HepG2 (cell line): ENCODE data around the gene CRISPLD2. TPM values are rescaled to one million over a fixed set of nuclear protein-coding genes. Genes with fewer than 3 reads are reported as not detected.
A peak's percentile ranks its signal among the peaks of the same experiment; 100 is the strongest.

ENCODE experiments used
- ATAC-seq: fragments of 200-7000 bp; cut with Tn5 transposase; 3 replicates; pipeline ENCODE4 v1.9.1; 2020; ENCODE audit warnings: mild to moderate bottlenecking, moderate library complexity
- BruUV-seq: library from RNA; stranded (reverse); fragments of 400-500 nt; replicated peaks from 2 replicates; lab custom pipeline; 2021; lab: Mats Ljungman, UMichigan
- CTCF ChIA-PET: fragments of 300-600 bp; formaldehyde crosslinking; extraction: SDS; loops from one replicate; lab custom pipeline; 2021; ENCODE audit warnings: low total read pairs, inconsistent platforms, low intra/inter-chr PET ratio; lab: Yijun Ruan, JAX
- POLR2A ChIA-PET: fragments of 350-600 bp; sonication (Branson Sonifier 250); formaldehyde crosslinking; loops from one replicate; lab custom pipeline; 2020; ENCODE audit warnings: antibody characterized with exemption, inconsistent platforms; lab: Yijun Ruan, JAX
- DNase-seq: peaks from one replicate; pipeline ENCODE4 v3.0.0-alpha.2; 2015; ENCODE audit warnings: low spot score
- FAIRE-seq: peaks from 3 replicates; lab custom pipeline; 2011; peaks lifted over from hg19 to GRCh38; lab: Jason Lieb, UNC
- H2AFZ ChIP-seq: one replicate; pipeline ENCODE4 v1.6.1; 2011; ENCODE audit warnings: low read length, inconsistent platforms
- H3K27ac ChIP-seq: fragments of 300-600 bp; 3 replicates; pipeline ENCODE4 v1.8.0; 2011; ENCODE audit warnings: mixed run types, mild to moderate bottlenecking, mixed read lengths, low read length, inconsistent platforms; ENCODE audit not compliant: insufficient read depth; ENCODE audit errors: extremely low read length
- H3K27me3 ChIP-seq, 2 experiments: fragments of 200-600 bp in 1 of 2; 2 replicates in 1 of 2; 3 replicates in 1 of 2; pipeline versions ENCODE4 v1.6.0 to v1.8.0; 2011; ENCODE audit warnings: low read length in 2 of 2, mild to moderate bottlenecking in 2 of 2, moderate library complexity in 2 of 2, inconsistent platforms in 1 of 2; ENCODE audit not compliant: insufficient read depth in 2 of 2, control insufficient read depth in 1 of 2
- H3K36me3 ChIP-seq, 2 experiments: fragments of 200-600 bp in 1 of 2; replicated peaks in 1 of 2; 2 replicates in 1 of 2; 3 replicates in 1 of 2; pipeline versions ENCODE4 v1.5.1 to v1.8.0; 2011; ENCODE audit warnings: low read length in 2 of 2, inconsistent platforms in 1 of 2; ENCODE audit not compliant: insufficient read depth in 2 of 2, control insufficient read depth in 1 of 2
- H3K4me1 ChIP-seq: 2 replicates; pipeline ENCODE4 v1.5.1; 2012; ENCODE audit warnings: low read length, inconsistent platforms; ENCODE audit not compliant: insufficient read depth
- H3K4me2 ChIP-seq: 2 replicates; pipeline ENCODE4 v1.6.0; 2011; ENCODE audit warnings: low read depth, low read length, inconsistent platforms
- H3K4me3 ChIP-seq, 3 experiments: fragments of 200-600 bp in 1 of 3; sonication (generic), shearing (Covaris generic) in 1 of 3; replicated peaks in 1 of 3; 2 replicates each; pipeline ENCODE4 v1.5.1; 2011 to 2016; ENCODE audit warnings: low read length in 3 of 3, inconsistent platforms in 2 of 3, low read depth in 2 of 3, mild to moderate bottlenecking in 2 of 3, control low read depth in 1 of 3, mixed read lengths in 1 of 3; ENCODE audit not compliant: insufficient read depth in 1 of 3
- H3K79me2 ChIP-seq: one replicate; pipeline ENCODE4 v1.6.1; 2011; ENCODE audit warnings: low read length, inconsistent platforms; ENCODE audit not compliant: insufficient read depth
- H3K9ac ChIP-seq: 2 replicates; pipeline ENCODE4 v1.6.0; 2011; ENCODE audit warnings: mild to moderate bottlenecking, low read depth, low read length, inconsistent platforms; ENCODE audit not compliant: insufficient read depth
- H3K9me3 ChIP-seq: 2 replicates; pipeline ENCODE4 v1.5.1; 2012; ENCODE audit warnings: mild to moderate bottlenecking, low read length
- H4K20me1 ChIP-seq: 2 replicates; pipeline ENCODE4 v1.6.0; 2011; ENCODE audit warnings: inconsistent platforms, mild to moderate bottlenecking, low read length, moderate library complexity; ENCODE audit not compliant: insufficient read depth
- GATAD2A ChIP-seq: IDR thresholded peaks from 2 replicates; pipeline ENCODE4 v1.6.1; 2016
- KLF12 ChIP-seq: sonication (generic); formaldehyde crosslinking; IDR thresholded peaks from 2 replicates; pipeline ENCODE4 v1.4.0; 2020; ENCODE audit warnings: missing genetic modification reagents, borderline replicate concordance
- MED13 ChIP-seq: sonication (generic); formaldehyde crosslinking; IDR thresholded peaks from 2 replicates; pipeline ENCODE4 v1.5.0; 2020; ENCODE audit warnings: missing genetic modification reagents
- NFYC ChIP-seq: IDR thresholded peaks from 2 replicates; pipeline ENCODE4 v1.6.1; 2016; ENCODE audit warnings: missing genetic modification reagents, missing compliant biosample characterization
- SRF ChIP-seq: IDR thresholded peaks from 2 replicates; pipeline ENCODE4 v1.6.1; 2011; ENCODE audit warnings: mild to moderate bottlenecking, low read depth, low read length, moderate library complexity
- STAG1 ChIP-seq: sonication (generic); formaldehyde crosslinking; IDR thresholded peaks from 2 replicates; pipeline ENCODE4 v1.4.0; 2020; ENCODE audit warnings: missing genetic modification reagents
- TP53 ChIP-seq: sonication (generic); formaldehyde crosslinking; conservative IDR thresholded peaks from 2 replicates; pipeline ENCODE4 v1.4.0; 2020; ENCODE audit warnings: missing genetic modification reagents
- ZNF282 ChIP-seq: fragments of 450-650 bp; IDR thresholded peaks from 2 replicates; pipeline ENCODE4 v1.6.1; 2018; ENCODE audit not compliant: partially characterized antibody
- ZNF292 ChIP-seq: sonication (generic); formaldehyde crosslinking; IDR thresholded peaks from 2 replicates; pipeline ENCODE4 v1.8.1; 2022; ENCODE audit warnings: mild to moderate bottlenecking, low read depth, missing genetic modification reagents, borderline replicate concordance
- ZNF547 ChIP-seq: sonication (generic); formaldehyde crosslinking; IDR thresholded peaks from 2 replicates; pipeline ENCODE4 v1.5.1; 2020; ENCODE audit warnings: mild to moderate bottlenecking, missing genetic modification reagents
- ZNF629 ChIP-seq: sonication (generic); formaldehyde crosslinking; conservative IDR thresholded peaks from 2 replicates; pipeline ENCODE4 v1.5.0; 2020; ENCODE audit warnings: missing genetic modification reagents
- ZNF878 ChIP-seq: sonication (generic); formaldehyde crosslinking; IDR thresholded peaks from 2 replicates; pipeline ENCODE4 v1.8.1; 2023; ENCODE audit warnings: mild to moderate bottlenecking, missing genetic modification reagents, moderate library complexity
- WGBS: methylation state at CpG from one replicate; pipeline ENCODE4 v1.1.6; 2017; ENCODE audit warnings: low lambda C conversion rate; 5-methylcytosine and 5-hydroxymethylcytosine counted together
- in situ Hi-C: cut with HindIII; loops from 2 replicates; pipeline ENCODE4 v1.10.0; 2017; ENCODE audit warnings: low pct_unique_long_range_greater_than_20kb; ENCODE audit not compliant: extremely low pct_ligation_motif_present
- intact Hi-C: fragments of 100-400 bp; cut with micrococcal nuclease; formaldehyde crosslinking; loops from one replicate; pipeline ENCODE4 v1.10.0; 2022; ENCODE audit not compliant: unreplicated experiment
- polyA plus RNA-seq, 8 experiments: library from polyadenylated mRNA; depleted of rRNA in 3 of 8; stranded (reverse) in 7 of 8; unstranded in 1 of 8; fragments of >200 nt; fragmentation: Illumina TruSeq in 4 of 8; extraction: Trizol in 4 of 8; gene quantifications; 2 replicates each; pipeline versions ENCODE4 v1.2.1 to v1.2.3, GENCODE V29; 2011 to 2016; ENCODE audit warnings: low read depth in 4 of 8, missing spikeins in 1 of 8, mixed read lengths in 1 of 8; ENCODE audit not compliant: insufficient read depth in 1 of 8
- total RNA-seq, 5 experiments: library from RNA; depleted of rRNA; stranded (reverse); fragments of >200 nt; fragmentation: Illumina TruSeq; extraction: Trizol; gene quantifications; 2 replicates each; pipeline ENCODE4 v1.2.3, GENCODE V29; 2016; ENCODE audit warnings: low read depth in 1 of 5
- TF ChIP-seq, protein P1 (sequence below): sonication (generic); formaldehyde crosslinking; IDR thresholded peaks from 2 replicates; pipeline ENCODE4 v1.8.1; 2022; ENCODE audit warnings: low read depth, mild to moderate bottlenecking, missing genetic modification reagents
- TF ChIP-seq, protein P2 (sequence below): sonication (generic); formaldehyde crosslinking; IDR thresholded peaks from 2 replicates; pipeline ENCODE4 v1.5.0; 2020; ENCODE audit warnings: mild to moderate bottlenecking, missing genetic modification reagents

The CRISPLD2 gene
- total and polyA plus RNA-seq, 2 of the 13 experiments (the other 11 are each of a cell fraction or from before 2014, with no cell fraction given) = 0.04 to 0.31 TPM

DNA sequence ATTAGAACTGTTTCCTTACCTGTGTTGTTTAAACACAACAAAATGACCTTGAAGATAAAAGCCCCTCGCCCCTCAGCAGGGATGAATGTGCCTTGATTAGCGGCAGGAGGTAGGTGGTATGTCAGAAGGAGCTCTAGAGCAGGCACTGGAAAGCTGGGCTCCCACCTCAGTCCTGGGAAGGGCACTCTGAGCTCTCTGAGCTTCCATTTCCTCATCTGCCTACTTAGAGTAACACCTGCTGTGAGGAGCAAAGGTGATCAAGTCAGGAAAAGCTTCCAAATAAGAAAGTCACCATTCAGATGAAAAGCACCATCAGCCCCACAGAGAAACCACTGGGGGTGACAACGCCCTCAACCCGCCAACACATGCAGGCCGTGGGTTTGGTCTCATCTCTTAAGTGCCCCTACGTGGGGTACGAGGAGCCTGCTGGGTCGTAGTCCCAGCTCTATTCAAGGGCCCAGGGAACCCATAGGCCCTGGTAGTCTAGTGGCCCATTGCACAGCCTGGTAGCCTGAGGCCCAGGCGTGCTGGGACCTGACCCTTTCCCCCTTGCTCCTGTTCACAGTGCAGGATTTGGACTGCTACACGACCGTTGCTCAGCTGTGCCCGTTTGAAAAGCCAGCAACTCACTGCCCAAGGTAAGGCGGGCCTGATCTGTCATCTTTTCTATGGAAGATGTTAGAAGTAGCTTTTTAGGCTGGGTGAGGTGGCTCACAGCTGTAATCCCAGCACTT lies 57.3 kb downstream of the CRISPLD2 start:
- no peak for FAIRE-seq
- H4K20me1 ChIP-seq = no peaks in the 10 kb centered on the region
- intact Hi-C loops = no loop called here

DNA sequence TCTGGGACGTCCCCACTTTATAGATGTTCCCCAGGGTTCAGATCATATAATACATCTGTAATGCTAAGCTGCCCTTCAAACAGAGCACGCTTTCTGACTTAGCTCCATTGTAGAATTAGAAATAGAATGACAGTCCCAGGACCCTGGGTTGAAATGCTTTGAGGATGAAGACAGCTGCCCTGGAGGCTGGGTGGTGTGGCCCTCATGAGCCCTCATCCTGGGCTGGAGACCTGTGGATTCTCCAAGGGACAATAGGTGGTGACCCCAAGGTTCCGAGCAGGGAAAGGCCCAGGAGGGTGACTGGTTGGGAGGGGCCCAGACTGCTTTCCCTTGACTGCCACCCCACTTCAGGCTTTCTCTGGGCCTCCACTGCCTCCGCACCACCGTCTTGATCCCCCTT lies 59.0 kb downstream of the CRISPLD2 start:
- TF ChIP-seq NFYC (CRISPR knock-in tag) (no peak), ZNF282 (no peak), KLF12 (CRISPR knock-in tag) (no peak), TP53 (CRISPR knock-in tag) (no peak), ZNF547 (CRISPR knock-in tag) (no peak)
- TF ChIP-seq, protein P1, sequence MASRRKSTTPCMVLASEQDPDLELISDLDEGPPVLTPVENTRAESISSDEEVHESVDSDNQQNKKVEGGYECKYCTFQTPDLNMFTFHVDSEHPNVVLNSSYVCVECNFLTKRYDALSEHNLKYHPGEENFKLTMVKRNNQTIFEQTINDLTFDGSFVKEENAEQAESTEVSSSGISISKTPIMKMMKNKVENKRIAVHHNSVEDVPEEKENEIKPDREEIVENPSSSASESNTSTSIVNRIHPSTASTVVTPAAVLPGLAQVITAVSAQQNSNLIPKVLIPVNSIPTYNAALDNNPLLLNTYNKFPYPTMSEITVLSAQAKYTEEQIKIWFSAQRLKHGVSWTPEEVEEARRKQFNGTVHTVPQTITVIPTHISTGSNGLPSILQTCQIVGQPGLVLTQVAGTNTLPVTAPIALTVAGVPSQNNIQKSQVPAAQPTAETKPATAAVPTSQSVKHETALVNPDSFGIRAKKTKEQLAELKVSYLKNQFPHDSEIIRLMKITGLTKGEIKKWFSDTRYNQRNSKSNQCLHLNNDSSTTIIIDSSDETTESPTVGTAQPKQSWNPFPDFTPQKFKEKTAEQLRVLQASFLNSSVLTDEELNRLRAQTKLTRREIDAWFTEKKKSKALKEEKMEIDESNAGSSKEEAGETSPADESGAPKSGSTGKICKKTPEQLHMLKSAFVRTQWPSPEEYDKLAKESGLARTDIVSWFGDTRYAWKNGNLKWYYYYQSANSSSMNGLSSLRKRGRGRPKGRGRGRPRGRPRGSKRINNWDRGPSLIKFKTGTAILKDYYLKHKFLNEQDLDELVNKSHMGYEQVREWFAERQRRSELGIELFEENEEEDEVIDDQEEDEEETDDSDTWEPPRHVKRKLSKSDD = no peak
- TF ChIP-seq, protein P2, sequence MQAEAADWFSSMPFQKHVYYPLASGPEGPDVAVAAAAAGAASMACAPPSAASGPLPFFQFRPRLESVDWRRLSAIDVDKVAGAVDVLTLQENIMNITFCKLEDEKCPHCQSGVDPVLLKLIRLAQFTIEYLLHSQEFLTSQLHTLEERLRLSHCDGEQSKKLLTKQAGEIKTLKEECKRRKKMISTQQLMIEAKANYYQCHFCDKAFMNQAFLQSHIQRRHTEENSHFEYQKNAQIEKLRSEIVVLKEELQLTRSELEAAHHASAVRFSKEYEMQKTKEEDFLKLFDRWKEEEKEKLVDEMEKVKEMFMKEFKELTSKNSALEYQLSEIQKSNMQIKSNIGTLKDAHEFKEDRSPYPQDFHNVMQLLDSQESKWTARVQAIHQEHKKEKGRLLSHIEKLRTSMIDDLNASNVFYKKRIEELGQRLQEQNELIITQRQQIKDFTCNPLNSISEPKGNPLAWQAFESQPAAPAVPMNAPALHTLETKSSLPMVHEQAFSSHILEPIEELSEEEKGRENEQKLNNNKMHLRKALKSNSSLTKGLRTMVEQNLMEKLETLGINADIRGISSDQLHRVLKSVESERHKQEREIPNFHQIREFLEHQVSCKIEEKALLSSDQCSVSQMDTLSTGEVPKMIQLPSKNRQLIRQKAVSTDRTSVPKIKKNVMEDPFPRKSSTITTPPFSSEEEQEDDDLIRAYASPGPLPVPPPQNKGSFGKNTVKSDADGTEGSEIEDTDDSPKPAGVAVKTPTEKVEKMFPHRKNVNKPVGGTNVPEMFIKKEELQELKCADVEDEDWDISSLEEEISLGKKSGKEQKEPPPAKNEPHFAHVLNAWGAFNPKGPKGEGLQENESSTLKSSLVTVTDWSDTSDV (CRISPR knock-in tag) = no peak
- no TSS peak for BruUV-seq
- Histone ChIP-seq H3K4me2 (no peak overlapping the region), H3K27ac (no peak overlapping the region), H4K20me1 (no peaks in the 10 kb centered on the region), H2AFZ (no peak overlapping the region), H3K9me3 (no peaks in the 10 kb centered on the region), H3K4me1 (peaks cover 1% of the 10 kb centered on the region; the same call in 1 of the 2 replicates), H3K79me2 (no peaks in the 10 kb centered on the region), H3K9ac (no peak overlapping the region), H3K4me3 (no peak overlapping the region), H3K36me3 (no peaks in the 10 kb centered on the region), H3K27me3 (peaks cover 0 to 15% of the 10 kb centered on the region in 2 experiments; a peak in 2 of 5 replicates)
- in situ Hi-C loops (no loop called here), intact Hi-C loops (no loop called here)
- FAIRE-seq (no peak), ATAC-seq (no peak), DNase-seq (no peak)
- WGBS = 80% methylated on average over 4 of the region's 5 CpGs
- POLR2A ChIA-PET = no interaction called here
- CTCF ChIA-PET = no interaction called here

More for the DNA sequence above, 57.3 kb downstream of the CRISPLD2 start:
- H3K9ac ChIP-seq = no peak overlapping the region
- ChIA-PET POLR2A (no interaction called here), CTCF (no interaction called here)
- H3K27ac ChIP-seq = no peak overlapping the region
- peaks cover 0 to 5% of the 10 kb centered on the region in 2 experiments; a peak in 1 of 5 replicates for H3K27me3 ChIP-seq
- no peak overlapping the region for H3K4me3 ChIP-seq
- no peak for DNase-seq
- H3K4me1 ChIP-seq = no peaks in the 10 kb centered on the region
- H2AFZ ChIP-seq = no peak overlapping the region
- no peak overlapping the region for H3K4me2 ChIP-seq
- H3K9me3 ChIP-seq = no peaks in the 10 kb centered on the region
- no TSS peak for BruUV-seq
- 45% methylated on average over 9 of the region's 13 CpGs for WGBS
- H3K79me2 ChIP-seq = no peaks in the 10 kb centered on the region
- no peaks in the 10 kb centered on the region for H3K36me3 ChIP-seq
- TF ChIP-seq ZNF629 (CRISPR knock-in tag) (peak; percentile 92), STAG1 (no peak), ZNF292 (CRISPR knock-in tag) (no peak), GATAD2A (CRISPR knock-in tag) (no peak), ZNF878 (CRISPR knock-in tag) (no peak), MED13 (CRISPR knock-in tag) (no peak), SRF (no peak)
- in situ Hi-C loops = no loop called here
- no peak for ATAC-seq
